Neuron (in vitro differentiated cells): ENCODE data around the gene NHSL2.

Experiments
- H2AFZ ChIP-seq: one replicate; pipeline ENCODE4 v1.6.1; 2013; ENCODE audit warnings: low read depth, mild to moderate bottlenecking, inconsistent platforms, low read length, moderate library complexity
- H3K27me3 ChIP-seq: one replicate; pipeline ENCODE4 v1.6.1; 2013; ENCODE audit warnings: low read length; ENCODE audit not compliant: insufficient read depth
- H3K36me3 ChIP-seq: one replicate; pipeline ENCODE4 v1.6.1; 2013; ENCODE audit warnings: low read length; ENCODE audit not compliant: insufficient read depth
- H3K4me1 ChIP-seq: one replicate; pipeline ENCODE4 v1.6.1; 2013; ENCODE audit warnings: low read length; ENCODE audit not compliant: insufficient read depth
- H3K4me3 ChIP-seq: 2 replicates; pipeline ENCODE4 v1.5.1; 2013; ENCODE audit warnings: mild to moderate bottlenecking, low read length, moderate library complexity
- H3K9me3 ChIP-seq: one replicate; pipeline ENCODE4 v1.6.1; 2013; ENCODE audit warnings: low read length

Gene NHSL2

GRCh38 chrX:72110876-72111708, 200.4 kb downstream of the NHSL2 start:
- Histone ChIP-seq H2AFZ (no peak overlapping the region), H3K36me3 (no peaks in the 10 kb centered on the region), H3K4me3 (no peak overlapping the region), H3K4me1 (peaks cover 13% of the 10 kb centered on the region), H3K27me3 (peaks cover 6% of the 10 kb centered on the region), H3K9me3 (no peaks in the 10 kb centered on the region)

- H3K36me3 ChIP-seq: no peaks in the 10 kb centered on the region
- H2AFZ ChIP-seq: no peak overlapping the region
- H3K4me3 ChIP-seq: no peak overlapping the region
- H3K4me1 ChIP-seq: peaks cover 13% of the 10 kb centered on the region
- no peaks in the 10 kb centered on the region for H3K9me3 ChIP-seq
- peaks cover 6% of the 10 kb centered on the region for H3K27me3 ChIP-seq
These were observed 202.8 kb downstream of the NHSL2 start for GRCh38 chrX:72113461-72113860.

GRCh38 chrX:72114306-72114705, 203.7 kb downstream of the NHSL2 start:
- H3K36me3 ChIP-seq: no peaks in the 10 kb centered on the region
- peaks cover 6% of the 10 kb centered on the region for H3K27me3 ChIP-seq
- no peak overlapping the region for H2AFZ ChIP-seq
- no peaks in the 10 kb centered on the region for H3K9me3 ChIP-seq
- peaks cover 13% of the 10 kb centered on the region for H3K4me1 ChIP-seq
- no peak overlapping the region for H3K4me3 ChIP-seq

- Histone ChIP-seq H2AFZ (no peak overlapping the region), H3K4me3 (no peak overlapping the region), H3K9me3 (no peaks in the 10 kb centered on the region), H3K36me3 (no peaks in the 10 kb centered on the region), H3K4me1 (peaks cover 13% of the 10 kb centered on the region), H3K27me3 (peaks cover 6% of the 10 kb centered on the region)
These were observed 204.2 kb downstream of the NHSL2 start for GRCh38 chrX:72114807-72115206.

GRCh38 chrX:72115380-72115779, 204.7 kb downstream of the NHSL2 start:
- H3K4me1 ChIP-seq: peaks cover 13% of the 10 kb centered on the region
- H3K9me3 ChIP-seq: no peaks in the 10 kb centered on the region
- H3K36me3 ChIP-seq: no peaks in the 10 kb centered on the region
- H3K4me3 ChIP-seq: no peak overlapping the region
- no peak overlapping the region for H2AFZ ChIP-seq
- H3K27me3 ChIP-seq: peaks cover 6% of the 10 kb centered on the region

GRCh38 chrX:72117636-72118210, 207.1 kb downstream of the NHSL2 start:
- Histone ChIP-seq H3K4me1 (peaks cover 18% of the 10 kb centered on the region), H3K27me3 (peaks cover 6% of the 10 kb centered on the region), H3K4me3 (no peak overlapping the region), H3K9me3 (no peaks in the 10 kb centered on the region), H2AFZ (no peak overlapping the region), H3K36me3 (no peaks in the 10 kb centered on the region)

- H3K4me3 ChIP-seq: no peak overlapping the region
- H3K36me3 ChIP-seq: no peaks in the 10 kb centered on the region
- H3K27me3 ChIP-seq: no peaks in the 10 kb centered on the region
- H2AFZ ChIP-seq: no peak overlapping the region
- H3K4me1 ChIP-seq: peaks cover 22% of the 10 kb centered on the region
- H3K9me3 ChIP-seq: no peaks in the 10 kb centered on the region
These were observed 210.2 kb downstream of the NHSL2 start for GRCh38 chrX:72120837-72121236.

- H3K36me3 ChIP-seq: no peaks in the 10 kb centered on the region
- H3K27me3 ChIP-seq: no peaks in the 10 kb centered on the region
- peaks cover 24% of the 10 kb centered on the region for H3K4me1 ChIP-seq
- H3K4me3 ChIP-seq: no peak overlapping the region
- H3K9me3 ChIP-seq: no peaks in the 10 kb centered on the region
- H2AFZ ChIP-seq: no peak overlapping the region
These were observed 210.7 kb downstream of the NHSL2 start for GRCh38 chrX:72121383-72121782.

GRCh38 chrX:72122621-72123337, 212.1 kb downstream of the NHSL2 start:
- no peaks in the 10 kb centered on the region for H3K27me3 ChIP-seq
- H3K36me3 ChIP-seq: no peaks in the 10 kb centered on the region
- H3K9me3 ChIP-seq: no peaks in the 10 kb centered on the region
- no peak overlapping the region for H2AFZ ChIP-seq
- H3K4me3 ChIP-seq: no peak overlapping the region
- peaks cover 33% of the 10 kb centered on the region for H3K4me1 ChIP-seq

- Histone ChIP-seq H3K4me1 (peaks cover 39% of the 10 kb centered on the region), H3K9me3 (no peaks in the 10 kb centered on the region), H3K27me3 (no peaks in the 10 kb centered on the region), H2AFZ (no peak overlapping the region), H3K4me3 (no peak overlapping the region), H3K36me3 (no peaks in the 10 kb centered on the region)
These were observed 213.0 kb downstream of the NHSL2 start for GRCh38 chrX:72123471-72124185.

- no peak overlapping the region for H2AFZ ChIP-seq
- peaks cover 3% of the 10 kb centered on the region for H3K36me3 ChIP-seq
- no peaks in the 10 kb centered on the region for H3K27me3 ChIP-seq
- peaks cover 39% of the 10 kb centered on the region for H3K4me1 ChIP-seq
- peaks cover 7% of the 10 kb centered on the region for H3K9me3 ChIP-seq
- no peak overlapping the region for H3K4me3 ChIP-seq
These were observed 214.0 kb downstream of the NHSL2 start for GRCh38 chrX:72124540-72125201.

- Histone ChIP-seq H2AFZ (no peak overlapping the region), H3K9me3 (peaks cover 15% of the 10 kb centered on the region), H3K27me3 (no peaks in the 10 kb centered on the region), H3K4me3 (no peak overlapping the region), H3K36me3 (peaks cover 6% of the 10 kb centered on the region), H3K4me1 (peaks cover 39% of the 10 kb centered on the region)
These were observed 214.8 kb downstream of the NHSL2 start for GRCh38 chrX:72125331-72126047.
